GM08714 (cell line): ENCODE data around the gene TREM2.
"Not testable (repeated sequence)": the region's sequence is repeated elsewhere in the genome, so short reads cannot be mapped to it uniquely, and the experiment has no call there.

Source experiments
- H3K4me3 ChIP-seq: fragments of 200-500 bp; sonication (Bioruptor generic); 2 replicates; pipeline ENCODE4 v1.5.1; 2014; ENCODE audit warnings: mild to moderate bottlenecking, low read length, inconsistent platforms
- ZNF274 ChIP-seq: IDR thresholded peaks from 2 replicates; pipeline ENCODE4 v1.6.1; 2012; ENCODE audit warnings: mild to moderate bottlenecking, low read depth, low read length

Gene TREM2

GRCh38 chr6:41191569-41191968 is 28.7 kb upstream of the TREM2 start:
- no peak for TF ChIP-seq ZNF274
- no peak overlapping the region for H3K4me3 ChIP-seq

DNA sequence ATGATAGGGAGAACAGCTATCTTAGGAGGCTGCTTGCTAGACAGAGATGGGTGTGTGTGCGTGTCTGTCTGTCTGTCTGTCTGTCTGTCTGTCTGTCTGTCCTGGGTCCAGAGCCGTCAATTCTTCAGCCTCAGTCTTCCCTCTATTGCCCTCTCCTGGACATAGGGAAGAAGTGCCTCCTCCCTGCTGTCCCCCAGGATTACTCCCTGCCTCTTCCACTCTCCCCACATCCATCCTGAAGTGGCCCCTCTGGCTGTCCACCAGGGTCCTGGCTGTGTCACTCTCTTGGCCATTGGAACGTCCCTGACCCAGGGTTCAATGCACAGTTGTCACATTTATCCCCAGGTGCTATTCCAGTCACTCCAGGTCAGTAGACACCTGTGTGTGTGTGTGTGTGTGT is 27.9 kb upstream of the TREM2 start:
- TF ChIP-seq ZNF274: no peak
- H3K4me3 ChIP-seq: no peak overlapping the region

DNA sequence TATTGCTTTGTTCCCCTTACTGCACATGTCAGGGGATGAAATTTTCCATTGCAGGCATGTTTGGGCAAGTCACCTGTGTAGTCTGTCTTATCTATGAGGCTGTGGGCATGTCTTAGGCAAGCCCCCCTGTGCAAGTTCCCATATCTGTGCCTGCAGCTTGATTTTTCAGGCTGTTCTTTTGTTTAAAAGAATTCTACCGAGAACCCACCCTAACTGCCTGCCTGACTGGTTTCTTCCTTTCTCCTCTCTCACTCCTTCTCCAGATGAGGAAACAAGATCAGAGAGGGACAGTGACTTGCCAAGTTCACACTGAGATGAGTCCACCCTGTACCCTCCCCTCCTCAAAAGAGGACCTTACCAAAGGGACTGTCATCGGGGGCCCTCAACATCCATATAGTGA is 27.1 kb upstream of the TREM2 start:
- no peak for TF ChIP-seq ZNF274
- H3K4me3 ChIP-seq: no peak overlapping the region

GRCh38 chr6:41189046-41189445 is 26.1 kb upstream of the TREM2 start:
- not testable (repeated sequence) for H3K4me3 ChIP-seq

GRCh38 chr6:41187924-41188886 is 25.3 kb upstream of the TREM2 start:
- H3K4me3 ChIP-seq: no peak overlapping the region
- no peak for TF ChIP-seq ZNF274

- TF ChIP-seq ZNF274: no peak
- H3K4me3 ChIP-seq: no peak overlapping the region
These were observed 23.2 kb upstream of the TREM2 start for GRCh38 chr6:41186031-41186562.

GRCh38 chr6:41184761-41185160 is 21.8 kb upstream of the TREM2 start:
- TF ChIP-seq ZNF274: no peak
- H3K4me3 ChIP-seq: no peak overlapping the region

DNA sequence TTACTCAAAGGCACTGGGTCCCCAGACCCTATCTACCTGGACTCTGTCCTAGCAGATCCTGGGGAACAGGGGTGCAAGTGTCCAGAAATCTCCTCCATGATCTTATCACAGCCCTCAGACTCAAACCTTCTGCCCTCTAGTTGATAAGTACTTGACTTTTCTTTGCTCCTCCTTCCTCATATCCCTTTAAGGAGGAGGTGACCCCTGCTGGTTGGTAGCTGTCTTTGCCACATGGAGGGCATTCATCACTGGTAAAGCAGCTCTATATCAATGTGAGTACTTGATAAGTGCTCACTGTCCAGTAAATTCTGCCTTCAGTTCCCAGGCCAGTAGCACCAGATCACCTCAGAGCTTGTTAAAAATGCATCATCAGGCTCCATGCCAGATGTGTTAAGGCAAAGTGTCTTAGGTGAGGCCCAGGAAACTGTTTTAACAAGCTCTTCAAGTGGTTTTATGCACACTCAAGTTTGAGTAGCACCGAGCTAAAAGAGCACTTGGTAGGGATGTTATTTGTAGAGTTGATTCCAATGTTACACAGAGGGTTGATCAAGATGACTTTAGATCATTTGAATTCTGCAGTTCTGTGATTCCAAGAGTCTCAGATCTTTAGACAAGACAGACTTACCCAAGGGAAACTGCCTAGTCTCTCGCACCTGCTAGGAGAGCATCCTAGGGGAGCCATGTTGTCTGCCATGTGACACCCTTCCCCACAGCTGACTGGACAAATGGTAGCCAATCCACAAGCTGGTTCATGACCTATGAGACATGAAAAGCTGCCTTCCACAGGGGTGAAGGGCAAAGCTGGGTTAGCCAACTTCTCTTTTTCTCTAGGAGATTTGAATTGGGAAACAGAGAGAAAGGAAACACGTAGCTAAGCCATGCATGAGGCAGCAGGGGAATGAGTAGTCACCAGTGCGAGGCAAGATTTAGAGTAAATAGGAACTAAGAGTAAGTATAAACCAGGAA is 19.4 kb upstream of the TREM2 start:
- no peak overlapping the region for H3K4me3 ChIP-seq
- TF ChIP-seq ZNF274: no peak

GRCh38 chr6:41181566-41181965 is 18.6 kb upstream of the TREM2 start:
- no peak for TF ChIP-seq ZNF274
- H3K4me3 ChIP-seq: no peak overlapping the region

- no peak overlapping the region for H3K4me3 ChIP-seq
- no peak for TF ChIP-seq ZNF274
These were observed 16.2 kb upstream of the TREM2 start for GRCh38 chr6:41179163-41179562.

DNA sequence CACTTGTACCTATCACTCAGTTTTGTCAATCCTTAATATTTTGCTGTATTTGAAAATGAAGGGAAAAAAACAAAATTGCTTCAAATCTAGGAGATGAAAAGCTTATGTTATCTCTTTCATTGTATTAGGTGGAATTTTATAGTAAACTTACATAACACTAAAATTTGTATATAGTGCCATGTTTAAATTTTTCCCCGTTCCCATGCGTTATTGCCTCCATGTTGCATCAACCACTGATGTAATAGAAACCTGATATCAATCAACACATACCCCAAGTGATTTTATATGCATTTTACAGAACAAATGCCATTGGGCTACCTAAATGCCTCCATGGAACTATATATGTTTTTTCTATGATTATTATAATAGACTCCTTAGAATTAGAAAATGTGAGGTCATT is 14.8 kb upstream of the TREM2 start:
- no peak overlapping the region for H3K4me3 ChIP-seq
- no peak for TF ChIP-seq ZNF274

GRCh38 chr6:41177287-41177686 is 14.4 kb upstream of the TREM2 start:
- no peak overlapping the region for H3K4me3 ChIP-seq
- no peak for TF ChIP-seq ZNF274

GRCh38 chr6:41176189-41176588 is 13.3 kb upstream of the TREM2 start:
- no peak for TF ChIP-seq ZNF274

DNA sequence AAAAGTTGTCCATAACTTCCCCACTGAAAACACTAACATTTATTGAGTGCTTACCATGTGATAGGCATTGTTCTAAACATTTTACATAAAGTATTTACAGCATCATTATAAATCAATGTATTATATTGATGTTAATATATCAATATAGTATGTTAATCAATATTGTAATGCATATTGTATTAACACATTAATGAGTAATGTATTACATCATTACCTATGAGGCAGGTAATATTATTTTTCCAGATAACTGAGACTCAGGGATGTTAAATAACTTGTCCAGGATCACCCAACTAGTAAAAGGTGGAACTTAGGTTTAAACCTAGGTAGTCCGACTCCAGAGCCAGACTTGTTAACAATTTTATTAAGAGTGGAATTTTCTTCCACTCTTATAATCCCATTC is 12.2 kb upstream of the TREM2 start:
- no peak overlapping the region for H3K4me3 ChIP-seq
- no peak for TF ChIP-seq ZNF274

More at GRCh38 chr6:41176189-41176588, 13.3 kb upstream of the TREM2 start:
- no peak overlapping the region for H3K4me3 ChIP-seq
